K562 (cell line): ENCODE data around the gene KLHL8. TPM values are rescaled to one million over a fixed set of nuclear protein-coding genes. Genes with fewer than 3 reads are reported as not detected.

Experiments used
- ATAC-seq: fragments of 200-7000 bp; cut with Tn5 transposase; 3 replicates; pipeline ENCODE4 v1.9.1; 2020; ENCODE audit warnings: moderate library complexity
- BruUV-seq: library from RNA; stranded (reverse); fragments of 400-500 nt; replicated peaks from 2 replicates; lab custom pipeline; 2021; lab: Mats Ljungman, UMichigan
- CTCF ChIA-PET: fragments of 300-600 bp; formaldehyde crosslinking; extraction: SDS; loops from one replicate; lab custom pipeline; 2021; ENCODE audit warnings: low intra/inter-chr PET ratio; lab: Yijun Ruan, JAX
- POLR2A ChIA-PET: fragments of 300-600, 350-650 bp; sonication (Branson Sonifier 250); formaldehyde crosslinking; extraction: SDS; loops from one replicate; lab custom pipeline; 2021; ENCODE audit warnings: antibody characterized with exemption, inconsistent platforms; lab: Yijun Ruan, JAX
- DNase-seq, 4 experiments: peaks; one replicate each; pipeline versions ENCODE4 v3.0.0 to v3.0.0-alpha.2; 2011 to 2018; ENCODE audit warnings: low spot score in 3 of 4, mixed read lengths in 3 of 4; ENCODE audit errors: extremely low read depth in 1 of 4
- FAIRE-seq: peaks from 2 replicates; lab custom pipeline; 2011; peaks lifted over from hg19 to GRCh38; lab: Jason Lieb, UNC
- H2AFZ ChIP-seq: 2 replicates; pipeline ENCODE4 v1.6.0; 2011; ENCODE audit warnings: low read depth, low read length, control low read depth, inconsistent platforms
- H3K27ac ChIP-seq: fragments of 200-600 bp; 3 replicates; pipeline ENCODE4 v1.8.0; 2011; ENCODE audit warnings: low read depth, mild to moderate bottlenecking, control low read depth, inconsistent platforms, low read length, moderate library complexity, mixed read lengths; ENCODE audit errors: extremely low read depth
- H3K27me3 ChIP-seq, 2 experiments: fragments of 300-600 bp in 1 of 2; 2 replicates in 1 of 2; 3 replicates in 1 of 2; pipeline versions ENCODE4 v1.6.0 to v1.8.0; 2011; ENCODE audit warnings: inconsistent platforms in 2 of 2, low read length in 2 of 2, mild to moderate bottlenecking in 1 of 2, mixed read lengths in 1 of 2, moderate library complexity in 1 of 2; ENCODE audit not compliant: control insufficient read depth in 2 of 2, insufficient read depth in 2 of 2
- H3K36me3 ChIP-seq: fragments of 300-600 bp; 3 replicates; pipeline ENCODE4 v1.8.0; 2011; ENCODE audit warnings: mild to moderate bottlenecking, low read length, inconsistent platforms; ENCODE audit not compliant: control insufficient read depth, insufficient read depth
- H3K4me1 ChIP-seq, 2 experiments: fragments of 200-600 bp in 1 of 2; replicated peaks in 1 of 2; 2 replicates in 1 of 2; 3 replicates in 1 of 2; pipeline versions ENCODE4 v1.5.1 to v1.8.0; 2011; ENCODE audit warnings: inconsistent platforms in 2 of 2, low read length in 2 of 2, mild to moderate bottlenecking in 1 of 2, mixed read lengths in 1 of 2, moderate library complexity in 1 of 2; ENCODE audit not compliant: control insufficient read depth in 2 of 2, insufficient read depth in 2 of 2
- H3K4me2 ChIP-seq: 2 replicates; pipeline ENCODE4 v1.6.1; 2011; ENCODE audit warnings: low read length, control low read depth, inconsistent platforms, mixed read lengths; ENCODE audit not compliant: insufficient read depth
- H3K4me3 ChIP-seq: fragments of 200-600 bp; sonication (generic), shearing (Covaris generic); 2 replicates; pipeline ENCODE4 v1.5.1; 2016; ENCODE audit warnings: control low read depth, inconsistent platforms
- H3K79me2 ChIP-seq: fragments of 200-600 bp; 3 replicates; pipeline ENCODE4 v1.8.0; 2011; ENCODE audit warnings: low read length, inconsistent platforms; ENCODE audit not compliant: control insufficient read depth, insufficient read depth
- H3K9ac ChIP-seq, 2 experiments: 2 replicates each; pipeline versions ENCODE4 v1.6.0 to v1.6.1; 2011; ENCODE audit warnings: low read depth in 2 of 2, low read length in 2 of 2, control low read depth in 1 of 2, inconsistent platforms in 1 of 2, mild to moderate bottlenecking in 1 of 2, mixed read lengths in 1 of 2; ENCODE audit not compliant: insufficient read depth in 1 of 2
- H3K9me1 ChIP-seq: one replicate; pipeline ENCODE4 v1.6.0; 2011; ENCODE audit warnings: inconsistent platforms, mild to moderate bottlenecking, low read length, moderate library complexity; ENCODE audit not compliant: control insufficient read depth, insufficient read depth
- H3K9me3 ChIP-seq: replicated peaks from 2 replicates; pipeline ENCODE4 v1.5.1; 2011; ENCODE audit warnings: low read depth, low read length, inconsistent platforms; ENCODE audit not compliant: control insufficient read depth, insufficient read depth
- H4K20me1 ChIP-seq: replicated peaks from 2 replicates; pipeline ENCODE4 v1.6.1; 2011; ENCODE audit warnings: low read length, inconsistent platforms, mixed read lengths; ENCODE audit not compliant: control insufficient read depth, insufficient read depth
- ARHGAP35 ChIP-seq: fragments of 450-650 bp; IDR thresholded peaks from 2 replicates; pipeline ENCODE4 v1.6.1; 2018; ENCODE audit not compliant: partially characterized antibody
- CTCF ChIP-seq, 3 experiments: IDR thresholded peaks in 2 of 3; conservative IDR thresholded peaks in 1 of 3; 2 replicates each; pipeline ENCODE4 v1.5.1; 2011 to 2012; ENCODE audit warnings: low read length in 3 of 3, mild to moderate bottlenecking in 3 of 3, control low read depth in 2 of 3, improper control_type of control experiment in 1 of 3, inconsistent platforms in 1 of 3, low read depth in 1 of 3, mixed read lengths in 1 of 3, moderate library complexity in 1 of 3; ENCODE audit not compliant: insufficient read depth in 2 of 3
- DEAF1 ChIP-seq: fragments of 450-650 bp; formaldehyde crosslinking; IDR thresholded peaks from 2 replicates; pipeline ENCODE4 v1.4.0; 2020; ENCODE audit warnings: mild to moderate bottlenecking, moderate library complexity
- MCM5 ChIP-seq: fragments of 450-650 bp; IDR thresholded peaks from 2 replicates; pipeline ENCODE4 v1.6.1; 2016; ENCODE audit warnings: low read depth
- RAD21 ChIP-seq, 2 experiments: fragments of 250-450 bp in 1 of 2; fragments of 450-650 bp in 1 of 2; sonication (Bioruptor Pico) in 1 of 2; formaldehyde crosslinking in 1 of 2; IDR thresholded peaks in 1 of 2; conservative IDR thresholded peaks in 1 of 2; 2 replicates each; pipeline versions ENCODE4 v1.4.0 to v1.8.0; 2020 to 2022; ENCODE audit warnings: mild to moderate bottlenecking in 2 of 2, moderate library complexity in 1 of 2
- REST ChIP-seq, 2 experiments: fragments of 450-650 bp; formaldehyde crosslinking in 1 of 2; IDR thresholded peaks; 2 replicates each; pipeline versions ENCODE4 v1.4.0 to v1.6.1; 2014 to 2020; ENCODE audit warnings: mild to moderate bottlenecking in 2 of 2, borderline replicate concordance in 1 of 2, low read depth in 1 of 2
- ZFP91 ChIP-seq: sonication (generic); formaldehyde crosslinking; IDR thresholded peaks from 2 replicates; pipeline ENCODE4 v1.8.0; 2022; ENCODE audit warnings: mild to moderate bottlenecking, missing genetic modification reagents
- WGBS: fragments of 100-300 bp; shearing (Covaris generic); methylation state at CpG from one replicate; pipeline ENCODE4 v1.1.6; 2016; ENCODE audit warnings: low coverage, mixed read lengths; ENCODE audit not compliant: insufficient coverage; ENCODE audit errors: missing lambda C conversion rate; 5-methylcytosine and 5-hydroxymethylcytosine counted together
- in situ Hi-C: fragments of 300-500 bp; cut with MboI; formaldehyde crosslinking; loops from 4 replicates; pipeline ENCODE4 v1.15.0; 2018; ENCODE audit warnings: inconsistent platforms, mixed read lengths
- intact Hi-C: fragments of 100-400 bp; cut with micrococcal nuclease; formaldehyde crosslinking; loops from 2 replicates; pipeline ENCODE4 v1.14.2; 2022
- polyA plus RNA-seq, 8 experiments: library from polyadenylated mRNA; depleted of rRNA in 4 of 8; stranded (reverse) in 5 of 8; unstranded in 3 of 8; fragments of >200 nt; fragmentation: Nextera tagmentation in 2 of 8; fragmentation: Illumina TruSeq in 1 of 8; extraction: Ambion mirVana in 2 of 8; extraction: Trizol in 1 of 8; gene quantifications; 2 replicates each; pipeline versions ENCODE4 v1.2.1 to v1.2.3, GENCODE V29; 2011 to 2014; ENCODE audit warnings: inconsistent platforms in 1 of 8, missing spikeins in 1 of 8
- total RNA-seq, 7 experiments: library from RNA; depleted of rRNA in 6 of 7; stranded (reverse); fragments of >200 nt in 6 of 7; fragmentation: Illumina TruSeq in 2 of 7; extraction: Trizol in 2 of 7; gene quantifications; 2 replicates each; pipeline versions ENCODE4 v1.2.1 to v1.2.3, GENCODE V29; 2011 to 2021; ENCODE audit warnings: low replicate concordance in 1 of 7

KLHL8 gene
- total and polyA plus RNA-seq, 9 of the 15 experiments (the other 6 are each of a cell fraction or from before 2014, with no cell fraction given), result 8.7 to 25.3 (median 15.7) TPM

GRCh38 chr4:87270144-87270543 is 49.7 kb upstream of the KLHL8 start:
- ChIA-PET POLR2A (interaction anchor here (0.7 kb wide), 1 partner anchor 44 kb away, joined by 3 read pairs; no protein-coding TSS in a partner anchor), CTCF (interaction anchor here (0.6 to 2.0 kb wide), 4 partner anchors 153 to 579 kb away, joined by 3 to 20 read pairs (median 3); no protein-coding TSS in a partner anchor)
- no peak overlapping the region for H3K27ac ChIP-seq
- in situ Hi-C loops (loop anchor here (5.0 kb wide), 1 partner anchor 192 kb away; no protein-coding TSS in a partner anchor), intact Hi-C loops (loop anchor here (1.0 to 5.0 kb wide), 3 partner anchors 97 to 578 kb away; no protein-coding TSS in a partner anchor)
- H3K9me3 ChIP-seq, result no peaks in the 10 kb centered on the region
- H3K4me3 ChIP-seq, result no peak overlapping the region
- 0% methylated on average over 3 of the region's 3 CpGs for WGBS
- FAIRE-seq (peak; percentile 86), DNase-seq (peak; percentile 16 to 53 (median 30)), ATAC-seq (peak; percentile 91)
- no peak overlapping the region for H2AFZ ChIP-seq
- H3K79me2 ChIP-seq, result no peaks in the 10 kb centered on the region
- H3K9me1 ChIP-seq, result no peaks in the 10 kb centered on the region
- BruUV-seq, result no TSS peak
- no peaks in the 10 kb centered on the region for H4K20me1 ChIP-seq
- no peaks in the 10 kb centered on the region for H3K36me3 ChIP-seq
- no peaks in the 10 kb centered on the region for H3K4me1 ChIP-seq
- H3K27me3 ChIP-seq, result peaks cover 7 to 16% of the 10 kb centered on the region in 2 experiments
- H3K9ac ChIP-seq, result no peak overlapping the region
- H3K4me2 ChIP-seq, result no peak overlapping the region
- peak; percentile 71; the same call in 1 of the 2 replicates for TF ChIP-seq REST (IDR thresholded peaks at IDR 0.05; ENCODE audit: borderline replicate concordance)
- no peak for TF ChIP-seq REST (CRISPR knock-in tag; IDR thresholded peaks at IDR 0.05; ENCODE audit: low read depth)
- TF ChIP-seq CTCF (IDR thresholded peaks at IDR 0.05 in 2 of 3, conservative IDR thresholded peaks at IDR 0.05 in 1 of 3; ENCODE audit: insufficient read depth in 2 of 3, low read depth in 1 of 3, low read length in 3 of 3), result peak; percentile 52 to 81 (median 69)
- no peak for TF ChIP-seq ZFP91 (CRISPR knock-in tag)
- peak; percentile 75 to 84 for TF ChIP-seq RAD21 (CRISPR knock-in tag; conservative IDR thresholded peaks at IDR 0.05 in 1 of 2, IDR thresholded peaks at IDR 0.05 in 1 of 2)
- no peak for TF ChIP-seq ARHGAP35
- peak; percentile 65 for TF ChIP-seq DEAF1
- TF ChIP-seq MCM5, result no peak
